Measurements from ENCODE around the gene CENPV.

GRCh38 chr17:16348586-16348985 is 4.7 kb downstream of the CENPV start:
- TF ChIP-seq GATA2 (IDR thresholded peaks at IDR 0.05; ENCODE audit: low read depth, low read length) (no peak), GATA3 (IDR thresholded peaks at IDR 0.05; ENCODE audit: low read depth, low read length) (no peak)

Data from SH-SY5Y (cell line).